ENCODE measurements around the gene HOXA6. TPM values are rescaled to one million over a fixed set of nuclear protein-coding genes. Genes with fewer than 3 reads are reported as not detected.
A peak's percentile ranks its signal among the peaks of the same experiment; 100 is the strongest.

The HOXA6 gene
- total RNA-seq, 1 experiment from 2014 or later, result 3.3 TPM

GRCh38 chr7:27103489-27104226, 43.9 kb downstream of the HOXA6 start:
- DNase-seq (ENCODE audit: low read depth, low spot score) (no peak), ATAC-seq (peak; percentile 47)
- Histone ChIP-seq H3K27ac (ENCODE audit: low read length) (peak overlapping the region; percentile 85), H3K4me1 (ENCODE audit: control insufficient read depth, insufficient read depth, low read length) (peaks cover 72% of the 10 kb centered on the region), H3K27me3 (ENCODE audit: control insufficient read depth, insufficient read depth, low read length) (no peaks in the 10 kb centered on the region), H3K36me3 (ENCODE audit: control insufficient read depth, insufficient read depth, low read length) (peaks cover 10% of the 10 kb centered on the region; the same call in 1 of the 2 replicates), H3K9me3 (ENCODE audit: control insufficient read depth, insufficient read depth, low read depth, low read length) (no peaks in the 10 kb centered on the region), H3K4me3 (ENCODE audit: low read depth in 2 of 2, low read length in 2 of 2) (peak overlapping the region; percentile 32 to 52)
- intact Hi-C loops (cut with micrococcal nuclease; ENCODE audit: unreplicated experiment) (no loop called here), in situ Hi-C loops (cut with HindIII; ENCODE audit: low pct_unique_long_range_greater_than_20kb, low sequenced_read_pairs) (no loop called here)
- no TSS peak for BruUV-seq (replicated peaks)
- peak; percentile 28; the same call in 1 of the 2 replicates for TF ChIP-seq POLR2AphosphoS5 (IDR thresholded peaks at IDR 0.05; ENCODE audit: low read depth, low read length)
- no peak for TF ChIP-seq CTCF (IDR thresholded peaks at IDR 0.05)
- ChIA-PET CTCF (no interaction called here), POLR2A (interaction anchor here (0.6 kb wide), 1 partner anchor 145 kb away, joined by 3 read pairs; no protein-coding TSS in a partner anchor)

GRCh38 chr7:27102581-27103442, 44.8 kb downstream of the HOXA6 start, which contains the start of gene HOXA2:
HOXA2 (minus strand) TSS chr7:27102683; CDS start chr7:27102500, 183 bp downstream.
- Histone ChIP-seq H3K4me3 (ENCODE audit: low read depth in 2 of 2, low read length in 2 of 2) (peak within 1 kb of the TSS; percentile 32 to 52), H3K27me3 (ENCODE audit: control insufficient read depth, insufficient read depth, low read length) (no peaks in the 10 kb centered on the region), H3K36me3 (ENCODE audit: control insufficient read depth, insufficient read depth, low read length) (peaks cover 10% of the 10 kb centered on the region; the same call in 1 of the 2 replicates), H3K9me3 (ENCODE audit: control insufficient read depth, insufficient read depth, low read depth, low read length) (no peaks in the 10 kb centered on the region), H3K27ac (ENCODE audit: low read length) (peak within 1 kb of the TSS; percentile 99), H3K4me1 (ENCODE audit: control insufficient read depth, insufficient read depth, low read length) (peaks cover 71% of the 10 kb centered on the region)
- intact Hi-C loops (cut with micrococcal nuclease; ENCODE audit: unreplicated experiment), result no loop called here
- ATAC-seq, result no peak; the same call in 1 of the 2 replicates
- DNase-seq (ENCODE audit: low read depth, low spot score), result no peak
- ChIA-PET CTCF (no interaction called here), POLR2A (no interaction called here)
- TF ChIP-seq SIN3A (IDR thresholded peaks at IDR 0.05; ENCODE audit: borderline replicate concordance, insufficient read depth, low read depth, low read length), result no peak
- peak; percentile 18; the same call in 1 of the 2 replicates for TF ChIP-seq TCF7L2 (IDR thresholded peaks at IDR 0.05; ENCODE audit: low read depth, low read length)
- in situ Hi-C loops (cut with HindIII; ENCODE audit: low pct_unique_long_range_greater_than_20kb, low sequenced_read_pairs), result no loop called here
- no TSS peak for BruUV-seq (replicated peaks)

- in situ Hi-C loops (cut with HindIII; ENCODE audit: low pct_unique_long_range_greater_than_20kb, low sequenced_read_pairs) (no loop called here), intact Hi-C loops (cut with micrococcal nuclease; ENCODE audit: unreplicated experiment) (no loop called here)
- ChIA-PET POLR2A (no interaction called here), CTCF (no interaction called here)
- H3K9me3 ChIP-seq (ENCODE audit: control insufficient read depth, insufficient read depth, low read depth, low read length), result no peaks in the 10 kb centered on the region
- peaks cover 10% of the 10 kb centered on the region; the same call in 1 of the 2 replicates for H3K36me3 ChIP-seq (ENCODE audit: control insufficient read depth, insufficient read depth, low read length)
- TF ChIP-seq REST (IDR thresholded peaks at IDR 0.05; ENCODE audit: insufficient read depth in 1 of 2, low read depth in 2 of 2, low read length in 1 of 2) (no peak), CTCF (IDR thresholded peaks at IDR 0.05) (no peak), POLR2AphosphoS5 (IDR thresholded peaks at IDR 0.05; ENCODE audit: low read depth, low read length) (no peak), TCF7L2 (IDR thresholded peaks at IDR 0.05; ENCODE audit: low read depth, low read length) (no peak), SIN3A (IDR thresholded peaks at IDR 0.05; ENCODE audit: borderline replicate concordance, insufficient read depth, low read depth, low read length) (no peak)
- DNase-seq (ENCODE audit: low read depth, low spot score) (no peak), ATAC-seq (no peak)
- H3K4me3 ChIP-seq (ENCODE audit: low read depth in 2 of 2, low read length in 2 of 2), result no peak overlapping the region
- BruUV-seq (replicated peaks), result no TSS peak
- peaks cover 71% of the 10 kb centered on the region for H3K4me1 ChIP-seq (ENCODE audit: control insufficient read depth, insufficient read depth, low read length)
- H3K27me3 ChIP-seq (ENCODE audit: control insufficient read depth, insufficient read depth, low read length), result no peaks in the 10 kb centered on the region
- peak overlapping the region; percentile 99 for H3K27ac ChIP-seq (ENCODE audit: low read length)
Observed at GRCh38 chr7:27101957-27102580, 45.5 kb downstream of the HOXA6 start.

All from Panc1 (cell line).